ENCODE data around the gene FAM118B. TPM values are rescaled to one million over a fixed set of nuclear protein-coding genes. Genes with fewer than 3 reads are reported as not detected.

Gene FAM118B
- total RNA-seq, 2 donors from 2014 or later, result 40.1 to 40.8 TPM

GRCh38 chr11:126165311-126165720 is 46.3 kb upstream of the FAM118B start:
- Mint-ChIP-seq H3K9me3 (no peaks in the 10 kb centered on the region), H3K36me3 (ENCODE audit: low read depth) (no peaks in the 10 kb centered on the region), H3K27me3 (ENCODE audit: insufficient read depth) (peaks cover 18% of the 10 kb centered on the region), H3K4me1 (peaks cover 40% of the 10 kb centered on the region), H3K27ac (no peak overlapping the region), H3K4me3 (no peak overlapping the region)
- Histone ChIP-seq H3K36me3 (ENCODE audit: control insufficient read depth, insufficient read depth, low read length) (no peaks in the 10 kb centered on the region), H3K4me3 (ENCODE audit: low read length) (no peak overlapping the region), H3K9me3 (ENCODE audit: control insufficient read depth, low read length) (no peaks in the 10 kb centered on the region), H3K27me3 (ENCODE audit: control insufficient read depth, insufficient read depth, low read length, poor library complexity, severe bottlenecking) (peaks cover 53% of the 10 kb centered on the region), H3K4me1 (ENCODE audit: control insufficient read depth, insufficient read depth, low read length) (peaks cover 12% of the 10 kb centered on the region), H3K27ac (ENCODE audit: low read depth, low read length) (no peak overlapping the region), H3K9ac (ENCODE audit: extremely low read depth, low read length, poor library complexity, severe bottlenecking) (no peak overlapping the region)
- no peak for TF ChIP-seq CTCF (conservative IDR thresholded peaks at IDR 0.05)
- DNase-seq, result no peak
- 86 to 100% methylated on average over 4 to 9 of the region's 9 CpGs for WGBS, 2 experiments (ENCODE audit: insufficient coverage in 1 of 2, insufficient read length in 1 of 2)

GRCh38 chr11:126165757-126166156 is 45.8 kb upstream of the FAM118B start:
- 89 to 98% methylated on average over 8 to 10 of the region's 10 CpGs for WGBS, 2 experiments (ENCODE audit: insufficient coverage in 1 of 2, insufficient read length in 1 of 2)
- Histone ChIP-seq H3K27ac (ENCODE audit: low read depth, low read length) (no peak overlapping the region), H3K27me3 (ENCODE audit: control insufficient read depth, insufficient read depth, low read length, poor library complexity, severe bottlenecking) (peaks cover 51% of the 10 kb centered on the region), H3K4me3 (ENCODE audit: low read length) (no peak overlapping the region), H3K4me1 (ENCODE audit: control insufficient read depth, insufficient read depth, low read length) (peaks cover 12% of the 10 kb centered on the region), H3K9ac (ENCODE audit: extremely low read depth, low read length, poor library complexity, severe bottlenecking) (no peak overlapping the region), H3K36me3 (ENCODE audit: control insufficient read depth, insufficient read depth, low read length) (no peaks in the 10 kb centered on the region), H3K9me3 (ENCODE audit: control insufficient read depth, low read length) (no peaks in the 10 kb centered on the region)
- Mint-ChIP-seq H3K27ac (no peak overlapping the region), H3K36me3 (ENCODE audit: low read depth) (no peaks in the 10 kb centered on the region), H3K27me3 (ENCODE audit: insufficient read depth) (peaks cover 15% of the 10 kb centered on the region), H3K9me3 (no peaks in the 10 kb centered on the region), H3K4me1 (peaks cover 40% of the 10 kb centered on the region), H3K4me3 (no peak overlapping the region)
- no peak for DNase-seq
- TF ChIP-seq CTCF (conservative IDR thresholded peaks at IDR 0.05), result no peak

DNA sequence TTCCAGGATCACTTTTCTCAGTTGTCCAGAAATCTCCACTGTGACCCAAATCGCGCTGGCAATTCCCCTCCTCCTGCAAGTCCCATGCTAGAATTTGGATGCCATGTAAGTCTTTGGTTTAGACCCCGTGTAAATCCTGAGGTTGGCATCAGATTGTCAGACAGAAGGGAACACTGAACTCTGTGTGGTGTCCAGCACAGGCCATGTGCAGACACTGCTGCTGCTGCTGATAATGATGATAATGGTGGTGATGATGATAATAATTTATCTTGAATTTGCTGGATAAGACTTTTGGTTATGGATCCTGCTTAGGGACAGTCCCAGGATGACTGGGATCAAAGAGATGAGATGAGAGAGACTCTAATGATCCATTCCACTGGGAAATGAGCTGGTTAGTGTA is 45.2 kb upstream of the FAM118B start:
- no peaks in the 10 kb centered on the region for H3K36me3 ChIP-seq (ENCODE audit: control insufficient read depth, insufficient read depth, low read length)
- no peak overlapping the region for H3K27ac ChIP-seq (ENCODE audit: low read depth, low read length)
- Mint-ChIP-seq H3K4me3 (no peak overlapping the region), H3K9me3 (no peaks in the 10 kb centered on the region), H3K4me1 (peaks cover 40% of the 10 kb centered on the region), H3K36me3 (ENCODE audit: low read depth) (no peaks in the 10 kb centered on the region), H3K27me3 (ENCODE audit: insufficient read depth) (peaks cover 18% of the 10 kb centered on the region), H3K27ac (no peak overlapping the region)
- 88 to 93% methylated on average over 3 of the region's 3 CpGs for WGBS, 2 experiments (ENCODE audit: insufficient coverage in 1 of 2, insufficient read length in 1 of 2)
- TF ChIP-seq CTCF (conservative IDR thresholded peaks at IDR 0.05), result no peak
- H3K4me3 ChIP-seq (ENCODE audit: low read length), result no peak overlapping the region
- peaks cover 12% of the 10 kb centered on the region for H3K4me1 ChIP-seq (ENCODE audit: control insufficient read depth, insufficient read depth, low read length)
- DNase-seq, result no peak
- H3K9ac ChIP-seq (ENCODE audit: extremely low read depth, low read length, poor library complexity, severe bottlenecking), result no peak overlapping the region
- peaks cover 45% of the 10 kb centered on the region for H3K27me3 ChIP-seq (ENCODE audit: control insufficient read depth, insufficient read depth, low read length, poor library complexity, severe bottlenecking)
- H3K9me3 ChIP-seq (ENCODE audit: control insufficient read depth, low read length), result no peaks in the 10 kb centered on the region
